HL-60 (cell line): ENCODE results near the gene NIPA2.

Source experiments
- DNase-seq, 2 experiments: peaks; one replicate each; pipeline ENCODE4 v3.0.0-alpha.2; 2010 to 2020; ENCODE audit warnings: low read depth in 1 of 2, low spot score in 1 of 2
- H3K27ac ChIP-seq: fragments of 250-450 bp; sonication (Bioruptor Pico); replicated peaks from 2 replicates; pipeline ENCODE4 v1.5.1; 2020; ENCODE audit warnings: mild to moderate bottlenecking, moderate library complexity
- H3K27me3 ChIP-seq: fragments of 250-450 bp; sonication (Bioruptor Pico); 2 replicates; pipeline ENCODE4 v1.5.1; 2021; ENCODE audit warnings: mild to moderate bottlenecking, moderate library complexity; ENCODE audit not compliant: insufficient read depth, poor library complexity, severe bottlenecking
- H3K4me3 ChIP-seq: replicated peaks from 2 replicates; pipeline ENCODE4 v1.5.1; 2011; ENCODE audit warnings: mild to moderate bottlenecking, control low read depth, low read length; ENCODE audit not compliant: insufficient read depth
- CTCF ChIP-seq: IDR thresholded peaks from one replicate; pipeline ENCODE4 v1.5.1; 2011; ENCODE audit warnings: low read length, control low read depth, inconsistent platforms; ENCODE audit not compliant: insufficient read depth
- GABPA ChIP-seq: IDR thresholded peaks from 2 replicates; pipeline ENCODE4 v1.6.1; 2012; ENCODE audit warnings: low read depth
- POLR2AphosphoS5 ChIP-seq: IDR thresholded peaks from 2 replicates; pipeline ENCODE4 v1.6.1; 2012; ENCODE audit warnings: low read depth
- REST ChIP-seq: IDR thresholded peaks from 2 replicates; pipeline ENCODE4 v1.6.1; 2012; ENCODE audit warnings: low read depth; ENCODE audit not compliant: insufficient replicate concordance
- SPI1 ChIP-seq: IDR thresholded peaks from 2 replicates; pipeline ENCODE4 v1.6.1; 2012; ENCODE audit warnings: low read depth, mild to moderate bottlenecking, borderline replicate concordance

The NIPA2 gene

GRCh38 chr15:22813844-22814243 lies 24.6 kb upstream of the NIPA2 start:
- TF ChIP-seq REST = no peak
- no peak for TF ChIP-seq POLR2AphosphoS5
- TF ChIP-seq CTCF = no peak
- no peak for TF ChIP-seq GABPA
- no peak for TF ChIP-seq SPI1
- Histone ChIP-seq H3K27ac (no peak overlapping the region), H3K4me3 (no peak overlapping the region), H3K27me3 (no peaks in the 10 kb centered on the region)
- no peak for DNase-seq

GRCh38 chr15:22815766-22816165 lies 22.7 kb upstream of the NIPA2 start:
- no peak for TF ChIP-seq CTCF
- no peak for TF ChIP-seq POLR2AphosphoS5
- no peak for TF ChIP-seq REST
- TF ChIP-seq SPI1 = no peak
- no peak for TF ChIP-seq GABPA
- DNase-seq = no peak
- H3K4me3 ChIP-seq = no peak overlapping the region
- H3K27me3 ChIP-seq = no peaks in the 10 kb centered on the region
- no peak overlapping the region for H3K27ac ChIP-seq

- H3K27me3 ChIP-seq = no peaks in the 10 kb centered on the region
- no peak overlapping the region for H3K4me3 ChIP-seq
- TF ChIP-seq REST (no peak), GABPA (no peak), SPI1 (no peak), POLR2AphosphoS5 (no peak), CTCF (no peak)
- no peak for DNase-seq
- H3K27ac ChIP-seq = no peak overlapping the region
These were observed 18.8 kb upstream of the NIPA2 start for GRCh38 chr15:22819651-22820050.
